ENCODE data around the gene MRPL22.
A peak's percentile ranks its signal among the peaks of the same experiment; 100 is the strongest.
"Not testable (repeated sequence)": the region's sequence is repeated elsewhere in the genome, so short reads cannot be mapped to it uniquely, and the experiment has no call there.

MRPL22 gene

DNA sequence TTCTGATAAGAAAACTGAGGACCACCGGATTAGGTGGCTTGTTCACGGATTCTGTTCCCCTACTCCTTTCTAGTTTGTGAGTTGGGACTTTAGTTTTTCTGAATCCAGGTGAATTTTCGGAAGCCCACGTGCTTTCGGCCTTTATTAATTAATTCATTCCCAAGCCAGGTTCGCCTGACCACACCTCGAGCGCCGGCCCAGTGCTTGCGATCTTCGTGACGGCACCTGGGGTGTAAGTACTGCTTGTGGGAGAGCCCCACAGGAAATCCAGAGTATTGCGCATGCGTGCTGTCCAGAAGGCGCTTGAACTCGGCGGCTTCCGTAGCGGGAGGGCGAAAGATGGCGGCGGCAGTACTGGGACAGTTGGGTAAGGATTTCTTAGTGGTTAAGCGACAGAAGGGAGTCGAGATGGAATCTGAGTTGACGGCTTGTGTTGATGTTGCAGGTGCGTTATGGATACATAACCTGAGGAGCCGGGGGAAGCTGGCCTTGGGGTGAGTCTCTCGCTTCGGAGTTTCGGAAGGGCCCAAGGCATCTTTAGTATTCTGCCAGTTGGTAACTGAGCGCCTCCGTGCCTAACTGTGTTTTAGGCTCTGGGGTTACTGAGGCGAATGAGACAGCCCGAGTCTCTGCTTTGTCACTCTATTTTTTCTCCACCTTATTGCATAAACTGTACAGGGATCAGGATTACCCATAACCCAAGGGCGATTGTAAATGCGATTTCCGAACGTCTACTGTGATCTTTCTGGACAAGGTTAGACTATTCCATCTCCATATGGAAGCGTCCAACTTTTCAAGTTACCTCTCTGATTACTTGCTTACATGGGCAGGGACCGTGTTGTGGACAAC is at the start of gene MRPL22:
TSS of gene MRPL22 (plus strand) at position 302 of the 849 bp plus-strand sequence. CDS start at position 340, 38 bp downstream.
- DNase-seq = peak; percentile 97

GRCh38 chr5:154892369-154892771 is 48.5 kb upstream of the MRPL22 start:
- DNase-seq = no peak

DNA sequence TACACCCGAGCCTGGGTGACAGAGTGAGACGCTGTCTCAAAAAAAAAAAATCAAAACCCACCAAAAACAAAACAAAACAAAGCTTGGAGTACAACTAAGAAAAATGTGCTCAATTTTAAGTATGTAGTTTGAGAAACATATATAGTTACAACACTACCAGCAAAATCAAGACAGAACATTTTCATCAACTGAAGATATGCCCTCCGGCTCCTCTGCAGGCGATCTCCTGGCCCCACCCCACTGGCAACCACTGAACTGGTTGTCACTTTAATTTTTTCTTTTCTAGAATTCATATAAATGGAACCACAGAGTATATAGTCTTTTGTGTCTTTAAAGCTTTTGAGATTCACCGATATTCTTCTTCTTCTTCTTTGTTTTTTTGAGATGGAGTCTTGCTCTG is 47.5 kb upstream of the MRPL22 start:
- no peak for DNase-seq

DNA sequence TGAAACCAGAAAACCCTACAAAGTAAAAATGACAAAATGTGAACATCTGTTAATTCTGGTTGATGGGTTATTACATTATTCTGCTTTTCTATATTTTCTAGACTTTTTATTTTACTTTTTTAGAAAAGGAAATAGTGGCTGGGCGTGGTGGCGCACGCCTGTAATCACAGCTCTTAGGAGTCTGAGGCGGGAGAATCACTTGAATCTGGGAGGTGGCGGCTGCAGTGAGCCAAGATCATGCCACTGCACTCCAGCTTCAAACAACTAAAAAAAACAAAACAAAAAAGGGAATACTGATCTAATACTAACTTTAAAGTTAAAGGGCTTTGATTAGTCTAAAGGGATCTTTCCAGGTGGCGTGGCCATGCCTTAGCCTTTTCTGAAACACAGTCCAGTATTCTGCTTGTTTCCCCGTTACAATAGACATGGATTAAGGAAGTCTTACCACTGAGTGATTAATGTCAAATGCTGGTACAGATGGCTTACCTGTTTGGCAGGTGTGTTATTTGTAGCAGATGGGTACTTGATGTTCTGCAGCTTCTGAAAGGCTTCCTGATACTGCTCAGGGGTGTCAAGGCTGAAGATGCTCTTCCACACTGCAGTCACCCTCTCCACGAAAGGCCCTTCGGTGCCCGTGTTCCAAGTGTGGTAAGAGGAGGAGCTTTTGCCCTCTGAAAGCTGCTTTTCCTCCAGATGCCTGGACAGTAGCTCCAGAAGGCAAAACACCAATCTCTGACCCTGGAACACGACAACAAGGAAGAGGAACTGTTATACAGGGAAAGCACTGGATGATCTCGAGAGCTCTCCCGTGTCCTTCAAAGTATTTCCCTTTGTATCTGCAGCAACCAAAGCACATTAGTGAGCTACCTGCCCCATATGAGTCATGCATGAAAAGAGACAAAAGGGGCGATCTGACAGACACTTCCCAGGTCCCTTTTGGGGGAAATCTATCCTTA is 45.0 kb upstream of the MRPL22 start:
- no peak for DNase-seq

DNA sequence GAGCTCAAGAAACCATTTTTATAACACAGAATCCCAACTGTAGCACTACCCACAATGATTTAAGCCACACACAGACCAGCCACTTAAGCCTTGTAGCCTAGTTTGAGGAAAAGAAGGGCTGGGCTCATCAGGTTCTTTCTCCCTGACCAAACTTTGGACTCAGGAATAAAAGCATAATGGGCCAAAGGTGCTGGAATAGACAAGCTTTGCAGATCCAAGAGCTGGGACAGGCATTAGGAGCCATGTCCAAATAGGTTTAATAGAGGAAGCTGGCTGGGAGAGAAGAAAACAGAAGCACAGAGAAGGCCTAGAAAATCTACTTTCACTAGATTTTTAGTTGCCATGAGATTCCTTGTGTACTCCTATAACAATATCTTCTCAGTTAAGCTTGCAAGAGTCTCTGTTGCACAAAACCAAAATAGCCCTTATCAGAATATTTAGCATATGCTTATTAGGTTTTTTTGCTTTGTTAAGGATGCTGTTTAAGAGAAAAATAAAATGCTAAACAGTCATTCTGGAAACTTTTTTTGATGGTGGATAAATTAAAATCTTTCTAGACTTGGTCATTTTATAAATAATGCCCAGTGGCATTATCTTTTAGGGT is 44.2 kb upstream of the MRPL22 start:
- no peak for DNase-seq

GRCh38 chr5:154898210-154898609 is 42.7 kb upstream of the MRPL22 start:
- DNase-seq = no peak

GRCh38 chr5:154899151-154899816 is 41.6 kb upstream of the MRPL22 start:
- no peak for DNase-seq

DNA sequence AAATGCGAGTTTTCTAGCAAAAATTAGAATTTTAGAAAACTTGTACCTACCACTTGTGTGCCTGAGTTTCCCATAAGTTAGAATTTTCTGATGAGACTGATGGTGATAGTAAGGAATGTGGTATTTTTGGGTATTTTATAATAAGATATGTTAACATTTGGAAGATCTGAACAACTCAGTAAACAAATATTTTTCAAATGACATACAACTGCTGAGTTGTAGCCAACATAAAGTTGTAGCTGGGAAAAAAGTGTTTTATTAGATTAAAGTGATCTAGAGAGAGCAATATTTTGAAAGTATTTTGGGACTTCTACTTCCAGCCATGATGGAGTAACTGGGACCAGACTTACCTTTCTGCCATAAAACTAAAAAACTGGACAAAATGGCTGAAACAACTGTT is 40.8 kb upstream of the MRPL22 start:
- DNase-seq = no peak

- DNase-seq = no peak
Observed at GRCh38 chr5:154901276-154901675, 39.6 kb upstream of the MRPL22 start.

GRCh38 chr5:154901913-154902312 is 39.0 kb upstream of the MRPL22 start:
- no peak for DNase-seq

GRCh38 chr5:154905601-154906000 is 35.3 kb upstream of the MRPL22 start:
- DNase-seq = not testable (repeated sequence)

DNA sequence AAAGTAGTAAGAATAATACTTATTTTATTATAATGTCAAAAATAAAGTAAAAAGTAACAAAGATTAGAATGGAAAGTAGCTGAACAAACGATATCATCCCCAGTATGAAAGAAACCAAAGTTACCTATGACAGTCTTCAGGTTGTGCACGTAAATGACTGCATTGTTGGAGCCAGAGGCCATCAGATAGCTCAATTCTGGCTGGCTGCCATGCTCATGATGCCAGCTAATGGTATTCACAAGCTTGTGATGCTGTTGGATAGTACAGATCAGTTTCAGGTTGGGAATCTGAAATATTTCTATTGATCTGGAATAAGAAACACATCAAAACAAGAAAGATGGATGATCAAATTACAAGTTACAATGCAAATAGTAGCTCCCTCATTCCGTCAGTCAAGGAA is 24.0 kb upstream of the MRPL22 start:
- peak; percentile 12 for DNase-seq

- DNase-seq = no peak
Observed at GRCh38 chr5:154917757-154918156, 23.1 kb upstream of the MRPL22 start.

GRCh38 chr5:154923441-154924430 is 17.1 kb upstream of the MRPL22 start:
- DNase-seq = no peak

DNA sequence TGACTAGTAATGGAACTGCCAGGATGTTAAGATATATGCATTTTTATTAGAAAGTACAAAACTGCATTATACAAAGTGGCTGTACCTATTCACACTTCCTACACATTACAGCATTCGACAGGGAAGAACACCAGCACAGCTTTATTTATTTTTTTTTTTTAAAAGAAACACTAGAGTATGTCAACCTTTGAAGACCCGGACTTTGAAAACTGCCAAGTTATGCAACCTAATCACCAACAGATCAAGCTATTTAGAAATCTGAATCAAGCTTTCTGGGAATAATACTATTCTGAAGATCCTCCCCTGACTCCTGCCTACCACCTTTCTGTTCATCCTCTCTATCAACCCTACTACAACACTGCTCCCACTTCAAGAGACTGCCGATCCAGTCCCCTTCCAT is 7.3 kb upstream of the MRPL22 start:
- no peak for DNase-seq

DNA sequence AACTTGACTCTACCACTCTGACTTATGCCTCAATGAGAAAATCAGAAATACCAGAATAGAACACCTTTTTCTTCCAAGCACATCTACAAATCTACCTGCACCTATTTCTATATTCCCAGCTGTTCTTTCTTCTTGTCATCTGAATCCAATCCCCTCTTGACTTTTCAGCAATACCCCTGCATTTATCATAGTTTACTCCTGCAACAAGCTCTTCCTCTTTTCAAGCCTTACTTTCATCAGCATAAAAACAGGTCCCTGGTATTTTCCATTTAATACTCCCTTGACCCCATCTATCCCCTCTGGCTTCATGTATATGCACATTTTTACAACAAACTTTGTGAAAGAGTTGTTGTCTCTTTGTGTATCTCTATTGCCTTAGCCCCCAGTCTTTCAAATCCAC is 6.0 kb upstream of the MRPL22 start:
- no peak for DNase-seq

GRCh38 chr5:154937186-154937717 is 3.6 kb upstream of the MRPL22 start:
- DNase-seq = peak; percentile 38

DNA sequence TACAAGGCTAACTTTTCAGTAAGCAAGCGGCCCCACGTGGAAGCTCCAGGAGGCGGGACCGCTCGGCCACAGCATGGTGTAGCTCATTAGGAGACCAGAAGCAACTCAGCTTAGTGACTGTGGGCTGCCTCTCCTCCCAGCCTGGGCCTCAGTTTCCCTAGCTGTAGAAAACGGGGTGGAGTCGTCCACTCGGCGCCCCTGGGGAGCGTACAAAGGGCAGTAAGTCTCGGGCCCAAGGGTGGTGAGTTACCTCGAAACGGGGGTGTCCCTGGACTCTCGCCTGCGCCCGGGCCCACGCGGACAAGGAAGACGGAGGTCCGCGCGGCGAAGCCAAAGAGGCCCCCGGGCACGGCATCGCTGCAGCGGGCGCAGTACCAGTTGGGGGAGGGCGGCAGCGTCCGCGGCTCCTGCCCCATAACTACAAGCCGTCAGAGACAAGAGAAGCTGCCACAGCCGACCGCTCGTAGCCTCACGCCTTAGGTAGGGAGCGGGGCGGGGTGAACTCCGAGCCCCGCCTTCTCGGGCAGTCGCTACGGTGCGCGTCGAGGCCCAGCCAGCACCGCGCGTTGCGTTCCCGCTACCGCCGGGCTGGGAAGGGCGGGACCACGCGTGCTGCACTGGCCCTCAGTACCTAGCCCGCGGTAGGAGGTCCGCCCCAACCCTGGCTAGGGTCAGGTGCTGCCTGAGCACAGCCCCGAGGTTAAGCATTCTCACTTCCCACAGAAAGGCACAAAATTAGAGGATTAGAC is 3.0 kb upstream of the MRPL22 start, which contains the start of gene GEMIN5:
TSS of gene GEMIN5 (minus strand) at position 494 of the 749 bp plus-strand sequence. CDS start at position 416, 78 bp downstream.
- DNase-seq = peak; percentile 97

- DNase-seq = not testable (repeated sequence)
Observed at GRCh38 chr5:154939387-154939786, 1.5 kb upstream of the MRPL22 start.

- no peak for DNase-seq
Observed at GRCh38 chr5:154940375-154940771, 500 bp upstream of the MRPL22 start.
